Urinary bladder (tissue), 4 donors: ENCODE measurements around the gene TSHR. TPM values are rescaled to one million over a fixed set of nuclear protein-coding genes. Genes with fewer than 3 reads are reported as not detected.
"Not testable (repeated sequence)": the region's sequence is repeated elsewhere in the genome, so short reads cannot be mapped to it uniquely, and the experiment has no call there.

Experiments
- DNase-seq: peaks from one replicate; pipeline ENCODE4 v3.0.0-alpha.2; 2015; ENCODE audit errors: extremely low spot score
- H3K27ac ChIP-seq: one replicate; pipeline ENCODE4 v1.5.1; 2013; ENCODE audit warnings: low read depth, mild to moderate bottlenecking, moderate library complexity
- H3K36me3 ChIP-seq: one replicate; pipeline ENCODE4 v1.6.1; 2013; ENCODE audit warnings: mild to moderate bottlenecking, moderate library complexity; ENCODE audit not compliant: insufficient read depth
- H3K4me1 ChIP-seq: one replicate; pipeline ENCODE4 v1.6.1; 2013; ENCODE audit warnings: mild to moderate bottlenecking, moderate library complexity; ENCODE audit not compliant: insufficient read depth
- H3K4me3 ChIP-seq: one replicate; pipeline ENCODE4 v1.5.1; 2013; ENCODE audit warnings: low read depth, low read length
- whole genome bisulfite sequencing: extraction: QIAGEN DNeasy Blood & Tissue Kit; methylation state at CpG from one replicate; pipeline ENCODE4 v1.1.7; 2013; 5-methylcytosine and 5-hydroxymethylcytosine counted together
- polyA plus RNA-seq: library from polyadenylated mRNA; stranded (reverse); fragments of 200-250 nt; gene quantifications from one replicate; pipeline ENCODE4 v1.2.3, GENCODE V29; 2013
- total RNA-seq: library from RNA; depleted of rRNA; stranded (reverse); fragments of >200 nt; gene quantifications from one replicate; pipeline ENCODE4 v1.2.3, GENCODE V29; 2014
- donor health status: healthy with polysubstance abuse.
- donor health status: healthy.

Gene TSHR
- total and polyA plus RNA-seq, 2 donors: 0.16 to 1.1 TPM

GRCh38 chr14:81028461-81028860, 73.0 kb downstream of the TSHR start:
- DNase-seq: no peak
- no peak overlapping the region for H3K27ac ChIP-seq
- H3K4me1 ChIP-seq: no peaks in the 10 kb centered on the region
- H3K4me3 ChIP-seq: no peak overlapping the region
- WGBS: 86% methylated on average over 1 of the region's 1 CpG
- no peaks in the 10 kb centered on the region for H3K36me3 ChIP-seq

DNA sequence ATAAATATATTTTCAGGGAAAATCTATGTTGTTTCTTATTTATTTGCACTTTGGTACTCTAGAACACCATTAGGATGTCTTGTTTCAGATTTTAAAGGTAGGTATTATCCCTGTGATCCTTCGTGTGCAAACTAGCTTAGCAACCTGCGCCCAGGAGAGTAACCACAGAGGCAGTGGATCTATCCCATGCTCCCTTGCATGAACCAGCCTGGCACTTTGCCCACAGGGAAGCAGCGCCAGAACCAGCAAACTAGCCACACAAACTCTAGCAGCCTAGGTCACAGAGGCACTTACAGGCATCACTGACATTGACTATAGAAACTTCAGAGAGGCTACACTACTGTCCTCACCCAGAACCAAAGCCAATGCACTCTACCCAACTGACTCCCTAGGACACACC, 76.1 kb downstream of the TSHR start:
- no peak for DNase-seq
- no peak overlapping the region for H3K4me3 ChIP-seq
- H3K4me1 ChIP-seq: no peaks in the 10 kb centered on the region
- WGBS: 65% methylated on average over 3 of the region's 3 CpGs
- no peaks in the 10 kb centered on the region for H3K36me3 ChIP-seq
- no peak overlapping the region for H3K27ac ChIP-seq

DNA sequence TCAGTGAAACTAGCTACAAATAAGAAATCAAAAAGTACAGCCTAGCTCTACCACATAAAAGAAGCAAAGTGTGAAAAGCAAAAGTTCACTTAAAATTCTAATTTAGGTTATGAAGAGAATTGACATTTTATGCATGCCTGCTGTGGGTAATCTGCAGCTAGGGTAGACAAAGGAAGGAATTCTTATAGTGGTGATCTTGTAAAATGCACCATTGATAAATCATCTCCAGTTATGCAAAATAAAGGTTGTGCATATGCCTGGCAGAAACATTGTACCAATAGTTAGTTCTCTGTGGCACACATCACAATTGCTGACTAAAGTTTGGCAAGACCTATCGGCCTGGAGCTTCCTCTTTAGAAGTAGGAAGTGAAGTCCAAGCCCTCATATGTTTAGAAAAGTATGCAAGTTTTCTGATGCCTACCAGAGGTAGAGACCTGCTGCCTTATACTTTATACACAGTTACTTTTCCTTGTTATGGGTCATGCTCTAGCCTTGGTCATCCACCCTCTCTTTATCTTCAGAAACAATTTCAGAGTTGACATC, 78.3 kb downstream of the TSHR start:
- no peak for DNase-seq
- no peak overlapping the region for H3K4me3 ChIP-seq
- H3K4me1 ChIP-seq: no peaks in the 10 kb centered on the region
- H3K27ac ChIP-seq: no peak overlapping the region
- no peaks in the 10 kb centered on the region for H3K36me3 ChIP-seq
- WGBS: 38% methylated on average over 1 of the region's 1 CpG

DNA sequence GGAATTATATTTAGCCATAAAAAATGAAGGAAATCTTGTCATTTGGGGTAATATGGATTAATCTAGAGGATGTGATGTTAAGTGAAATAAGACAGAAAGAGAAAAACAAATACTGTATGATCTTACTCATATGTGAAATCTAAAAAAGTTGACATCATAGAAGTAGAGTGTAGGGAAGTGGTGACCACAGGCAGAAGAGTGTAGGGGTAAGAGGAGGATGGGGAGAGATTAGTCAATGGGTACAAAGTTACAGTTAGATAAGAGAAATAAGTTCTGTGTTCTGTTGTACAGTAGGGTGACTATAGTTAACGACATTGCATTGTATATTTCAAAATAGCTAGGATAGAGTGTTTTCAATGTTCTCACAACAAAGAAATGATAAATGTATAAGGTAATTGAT, 87.0 kb downstream of the TSHR start:
- H3K4me1 ChIP-seq: no peaks in the 10 kb centered on the region
- no peak overlapping the region for H3K4me3 ChIP-seq
- no peak overlapping the region for H3K27ac ChIP-seq
- 79% methylated on average over 1 of the region's 1 CpG for WGBS
- DNase-seq: no peak
- no peaks in the 10 kb centered on the region for H3K36me3 ChIP-seq

DNA sequence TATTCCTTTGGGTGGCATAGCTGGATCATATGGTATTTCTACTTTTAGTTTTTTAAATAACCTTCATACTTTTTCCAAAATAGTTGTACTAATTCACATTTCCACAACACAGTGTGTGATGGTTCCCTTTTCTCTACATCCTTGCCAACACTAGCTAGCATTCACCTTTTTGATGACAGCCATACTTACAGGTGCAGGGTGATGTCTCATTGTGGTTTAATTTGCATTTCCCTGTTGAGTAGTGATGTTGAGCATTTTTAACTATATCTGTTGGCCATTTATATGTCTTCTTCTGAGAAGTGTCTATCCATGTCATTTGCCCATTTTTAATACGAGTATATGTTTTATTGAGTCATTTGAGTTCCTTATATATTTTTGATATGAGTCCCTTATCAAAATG, 96.1 kb downstream of the TSHR start:
- Histone ChIP-seq H3K27ac (no peak overlapping the region), H3K36me3 (no peaks in the 10 kb centered on the region), H3K4me1 (no peaks in the 10 kb centered on the region), H3K4me3 (no peak overlapping the region)
- no peak for DNase-seq
- 88% methylated on average over 1 of the region's 1 CpG for WGBS

GRCh38 chr14:81054057-81054456, 98.6 kb downstream of the TSHR start:
- not testable (repeated sequence) for H3K4me3 ChIP-seq, DNase-seq, H3K36me3 ChIP-seq, H3K27ac ChIP-seq, H3K4me1 ChIP-seq
- WGBS: 96% methylated on average over 2 of the region's 2 CpGs

GRCh38 chr14:81055971-81056370, 100.5 kb downstream of the TSHR start:
- Histone ChIP-seq H3K4me3 (no peak overlapping the region), H3K36me3 (no peaks in the 10 kb centered on the region), H3K4me1 (no peaks in the 10 kb centered on the region), H3K27ac (no peak overlapping the region)
- WGBS: 95% methylated on average over 5 of the region's 5 CpGs
- no peak for DNase-seq

GRCh38 chr14:81062380-81062779, 107.0 kb downstream of the TSHR start:
- H3K4me1 ChIP-seq: no peaks in the 10 kb centered on the region
- 26% methylated on average over 4 of the region's 4 CpGs for WGBS
- H3K36me3 ChIP-seq: no peaks in the 10 kb centered on the region
- no peak overlapping the region for H3K4me3 ChIP-seq
- DNase-seq: no peak
- no peak overlapping the region for H3K27ac ChIP-seq

DNA sequence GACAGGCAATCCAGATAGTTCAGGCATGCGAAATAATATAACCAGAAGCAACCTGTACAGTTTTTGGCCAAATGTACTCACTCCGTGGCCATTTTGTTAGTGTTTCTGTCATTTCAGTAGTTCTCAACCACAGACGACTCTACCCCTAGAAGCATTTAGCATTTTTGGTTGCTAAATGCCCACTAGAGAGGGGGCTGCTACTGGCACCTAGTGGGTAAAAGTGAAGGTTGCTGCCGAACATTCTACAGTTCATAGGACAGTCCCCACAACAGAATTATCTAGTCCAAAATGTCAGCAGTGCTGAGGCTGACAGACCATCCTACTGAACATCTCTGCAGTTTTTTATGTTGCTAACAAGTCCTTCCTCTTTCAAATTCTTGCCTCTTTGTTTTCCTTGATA, 107.4 kb downstream of the TSHR start:
- H3K4me3 ChIP-seq: no peak overlapping the region
- DNase-seq: no peak
- no peak overlapping the region for H3K27ac ChIP-seq
- 17% methylated on average over 4 of the region's 4 CpGs for whole genome bisulfite sequencing
- H3K4me1 ChIP-seq: no peaks in the 10 kb centered on the region
- H3K36me3 ChIP-seq: no peaks in the 10 kb centered on the region

- Histone ChIP-seq H3K4me1 (no peaks in the 10 kb centered on the region), H3K27ac (no peak overlapping the region), H3K36me3 (no peaks in the 10 kb centered on the region), H3K4me3 (no peak overlapping the region)
- DNase-seq: no peak
- WGBS: 31% methylated on average over 1 of the region's 1 CpG
Observed at GRCh38 chr14:81066672-81067071, 111.3 kb downstream of the TSHR start.

- Histone ChIP-seq H3K4me3 (no peak overlapping the region), H3K27ac (no peak overlapping the region), H3K36me3 (no peaks in the 10 kb centered on the region), H3K4me1 (no peaks in the 10 kb centered on the region)
- no peak for DNase-seq
- WGBS: 88% methylated on average over 2 of the region's 2 CpGs
Observed at GRCh38 chr14:81067156-81067555, 111.7 kb downstream of the TSHR start.

DNA sequence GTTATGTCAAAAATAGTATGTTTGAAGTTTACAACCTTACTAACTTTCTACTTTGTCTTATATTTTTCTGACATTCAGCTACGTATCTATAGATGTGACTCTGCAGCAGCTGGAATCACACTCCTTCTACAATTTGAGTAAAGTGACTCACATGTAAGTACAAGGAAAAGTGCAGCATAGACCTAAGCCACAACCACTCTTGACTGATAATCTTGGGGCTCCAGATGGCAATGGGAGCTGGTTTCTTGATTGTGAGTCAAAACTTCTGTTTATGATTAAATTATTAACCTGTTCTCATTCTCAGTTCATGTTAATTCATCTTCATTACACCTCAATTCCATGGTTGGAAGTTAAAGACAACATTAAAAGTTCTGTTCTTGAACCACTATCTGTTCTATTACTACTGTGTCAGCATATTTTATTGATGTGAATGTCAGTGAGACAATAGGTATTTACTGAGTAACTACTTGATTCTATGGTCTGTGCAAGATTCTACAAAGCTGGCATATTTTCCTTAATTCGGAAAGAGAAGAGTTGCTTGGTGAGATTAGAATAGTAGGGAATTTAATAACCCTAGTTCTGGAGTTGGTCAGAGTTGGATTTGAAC, 112.9 kb downstream of the TSHR start:
- 85% methylated on average over 2 of the region's 2 CpGs for WGBS
- no peaks in the 10 kb centered on the region for H3K4me1 ChIP-seq
- no peak overlapping the region for H3K4me3 ChIP-seq
- no peak for DNase-seq
- H3K27ac ChIP-seq: no peak overlapping the region
- H3K36me3 ChIP-seq: no peaks in the 10 kb centered on the region

GRCh38 chr14:81070511-81070910, 115.1 kb downstream of the TSHR start:
- no peaks in the 10 kb centered on the region for H3K4me1 ChIP-seq
- 72% methylated on average over 2 of the region's 2 CpGs for WGBS

GRCh38 chr14:81085596-81085995, 130.2 kb downstream of the TSHR start:
- Histone ChIP-seq H3K4me3 (no peak overlapping the region), H3K4me1 (no peaks in the 10 kb centered on the region), H3K27ac (no peak overlapping the region), H3K36me3 (no peaks in the 10 kb centered on the region)
- WGBS: 31% methylated on average over 3 of the region's 3 CpGs
- DNase-seq: no peak

More at GRCh38 chr14:81070511-81070910, 115.1 kb downstream of the TSHR start:
- Histone ChIP-seq H3K27ac (no peak overlapping the region), H3K4me3 (no peak overlapping the region), H3K36me3 (no peaks in the 10 kb centered on the region)
- DNase-seq: no peak

DNA sequence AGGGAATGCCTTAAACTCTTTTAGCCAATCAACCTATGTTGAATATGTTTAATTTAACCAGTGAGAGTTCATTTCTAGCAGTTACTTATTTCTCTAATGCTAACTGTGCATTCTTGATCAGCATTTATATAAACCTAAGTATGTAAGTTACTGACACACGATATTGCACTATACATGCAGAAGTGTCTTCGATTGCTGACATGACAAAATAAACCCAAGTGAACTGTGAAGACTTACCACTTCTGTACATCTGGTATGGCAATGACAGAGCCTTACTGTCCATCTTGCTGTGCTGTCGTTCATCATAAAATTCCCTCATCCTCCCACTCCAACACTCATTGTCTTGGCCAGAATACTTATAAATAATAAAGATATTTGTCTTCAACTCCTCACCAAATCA, 131.8 kb downstream of the TSHR start:
- no peak for DNase-seq
- no peak overlapping the region for H3K4me3 ChIP-seq
- H3K36me3 ChIP-seq: no peaks in the 10 kb centered on the region
- H3K27ac ChIP-seq: no peak overlapping the region
- 65% methylated on average over 3 of the region's 3 CpGs for whole genome bisulfite sequencing
- H3K4me1 ChIP-seq: no peaks in the 10 kb centered on the region
